SK-N-SH (cell line): ENCODE measurements around the gene RALGDS. TPM values are rescaled to one million over a fixed set of nuclear protein-coding genes. Genes with fewer than 3 reads are reported as not detected.

Experiments
- CTCF ChIA-PET: fragments of 300-600, 350-600 bp; formaldehyde crosslinking; extraction: SDS; loops from one replicate; lab custom pipeline; 2021; lab: Yijun Ruan, JAX
- POLR2A ChIA-PET: fragments of 350-600 bp; sonication (Branson Sonifier 250); formaldehyde crosslinking; extraction: SDS; loops from one replicate; lab custom pipeline; 2020; ENCODE audit warnings: antibody characterized with exemption, inconsistent platforms; lab: Yijun Ruan, JAX
- DNase-seq: peaks from one replicate; pipeline ENCODE4 v3.0.0; 2012
- H2AFZ ChIP-seq: fragments of 200-600 bp; sonication (generic); 2 replicates; pipeline ENCODE4 v1.8.1; 2016; ENCODE audit warnings: antibody characterized with exemption, mild to moderate bottlenecking, low read depth
- H3F3A ChIP-seq: fragments of 200-600 bp; sonication (generic); replicated peaks from 2 replicates; pipeline ENCODE3; 2016; ENCODE audit warnings: antibody characterized with exemption, mild to moderate bottlenecking; ENCODE audit not compliant: insufficient read depth
- H3K27ac ChIP-seq, 2 experiments: fragments of 200-500 bp in 1 of 2; fragments of 200-600 bp in 1 of 2; sonication (Bioruptor generic) in 1 of 2; sonication (generic), shearing (Covaris generic) in 1 of 2; 2 replicates each; pipeline versions ENCODE4 v1.5.1 to v1.6.1; 2014 to 2016; ENCODE audit warnings: low read depth in 2 of 2, inconsistent platforms in 1 of 2, low read length in 1 of 2, mild to moderate bottlenecking in 1 of 2, mixed read lengths in 1 of 2
- H3K27me3 ChIP-seq: fragments of 200-600 bp; sonication (generic), shearing (Covaris generic); 2 replicates; pipeline ENCODE4 v1.6.1; 2016; ENCODE audit warnings: mixed run types; ENCODE audit not compliant: insufficient read depth
- H3K36me3 ChIP-seq, 2 experiments: fragments of 200-500 bp in 1 of 2; fragments of 200-600 bp in 1 of 2; sonication (Bioruptor generic) in 1 of 2; sonication (generic) in 1 of 2; replicated peaks in 1 of 2; 2 replicates each; pipeline versions ENCODE3 to v1.5.1; 2014 to 2016; ENCODE audit warnings: low read length in 1 of 2, mild to moderate bottlenecking in 1 of 2; ENCODE audit not compliant: insufficient read depth in 2 of 2, control insufficient read depth in 1 of 2
- H3K4me1 ChIP-seq, 2 experiments: fragments of 200-500 bp in 1 of 2; fragments of 200-600 bp in 1 of 2; sonication (Bioruptor generic) in 1 of 2; sonication (generic), shearing (Covaris generic) in 1 of 2; 2 replicates each; pipeline versions ENCODE4 v1.5.1 to v1.6.1; 2014 to 2016; ENCODE audit warnings: low read depth in 1 of 2, low read length in 1 of 2, mixed run types in 1 of 2; ENCODE audit not compliant: insufficient read depth in 2 of 2, control insufficient read depth in 1 of 2
- H3K4me2 ChIP-seq: fragments of 200-600 bp; sonication (generic), shearing (Covaris generic); 2 replicates; pipeline ENCODE4 v1.6.1; 2017; ENCODE audit warnings: mixed run types
- H3K4me3 ChIP-seq, 2 experiments: fragments of 200-500 bp in 1 of 2; fragments of 200-600 bp in 1 of 2; sonication (Bioruptor generic) in 1 of 2; sonication (generic), shearing (Covaris generic) in 1 of 2; 2 replicates each; pipeline versions ENCODE4 v1.5.1 to v1.8.1; 2014 to 2016; ENCODE audit warnings: low read depth in 2 of 2, inconsistent platforms in 1 of 2, low read length in 1 of 2, mild to moderate bottlenecking in 1 of 2, mixed read lengths in 1 of 2, moderate library complexity in 1 of 2
- H3K79me2 ChIP-seq: fragments of 200-600 bp; sonication (generic); 2 replicates; pipeline ENCODE4 v1.8.1; 2017; ENCODE audit warnings: mild to moderate bottlenecking; ENCODE audit not compliant: insufficient read depth
- H3K9ac ChIP-seq: fragments of 200-600 bp; sonication (generic); 2 replicates; pipeline ENCODE4 v1.6.1; 2017; ENCODE audit warnings: mixed run types
- H3K9me2 ChIP-seq: fragments of 200-600 bp; sonication (generic); 2 replicates; pipeline ENCODE4 v1.6.1; 2017; ENCODE audit warnings: mixed run types
- H3K9me3 ChIP-seq: fragments of 200-600 bp; sonication (generic); 2 replicates; pipeline ENCODE4 v1.6.1; 2017; ENCODE audit warnings: mixed run types, mild to moderate bottlenecking, moderate library complexity
- H4K20me1 ChIP-seq: fragments of 200-600 bp; sonication (generic); 2 replicates; pipeline ENCODE4 v1.6.1; 2017; ENCODE audit warnings: mild to moderate bottlenecking, mixed run types; ENCODE audit not compliant: insufficient read depth
- CTCF ChIP-seq: fragments of 200-600 bp; sonication (generic); IDR thresholded peaks from 2 replicates; pipeline ENCODE4 v1.6.1; 2017; ENCODE audit warnings: antibody characterized with exemption, mild to moderate bottlenecking, moderate library complexity
- ELF1 ChIP-seq: IDR thresholded peaks from 2 replicates; pipeline ENCODE4 v1.4.0; 2012
- GATA2 ChIP-seq: sonication (generic); formaldehyde crosslinking; IDR thresholded peaks from 2 replicates; pipeline ENCODE4 v1.5.0; 2020; ENCODE audit warnings: mild to moderate bottlenecking, missing genetic modification reagents
- IRF3 ChIP-seq: fragments of 150-350 bp; IDR thresholded peaks from 2 replicates; pipeline ENCODE4 v1.6.1; 2016; ENCODE audit warnings: mild to moderate bottlenecking, low read depth, low read length
- MEF2A ChIP-seq: IDR thresholded peaks from 2 replicates; pipeline ENCODE4 v1.4.0; 2012; ENCODE audit warnings: low read depth, borderline replicate concordance
- RAD21 ChIP-seq: IDR thresholded peaks from 2 replicates; pipeline ENCODE4 v1.6.1; 2012; ENCODE audit warnings: mild to moderate bottlenecking, low read length
- SIN3A ChIP-seq: IDR thresholded peaks from 2 replicates; pipeline ENCODE4 v1.6.1; 2012; ENCODE audit warnings: low read depth, mild to moderate bottlenecking, low read length, moderate library complexity, borderline replicate concordance
- USF2 ChIP-seq: fragments of 150-350 bp; IDR thresholded peaks from 2 replicates; pipeline ENCODE4 v1.6.1; 2017; ENCODE audit warnings: antibody characterized with exemption, low read length, low read depth, borderline replicate concordance
- ZBTB33 ChIP-seq: IDR thresholded peaks from 2 replicates; pipeline ENCODE4 v1.4.0; 2012; ENCODE audit warnings: low read depth, borderline replicate concordance
- WGBS: methylation state at CpG from one replicate; pipeline ENCODE4 v1.1.6; 2017; ENCODE audit warnings: low lambda C conversion rate; 5-methylcytosine and 5-hydroxymethylcytosine counted together
- polyA plus RNA-seq, 3 experiments: library from polyadenylated mRNA; depleted of rRNA; stranded (reverse); fragments of >200 nt; gene quantifications; 2 replicates each; pipeline ENCODE4 v1.2.3, GENCODE V29; 2012

Gene RALGDS
- polyA plus RNA-seq, 1 of the 3 experiments (the other 2 are of a cell fraction), result 64.7 TPM

- WGBS, result 96% methylated on average over 4 of the region's 7 CpGs
- no peaks in the 10 kb centered on the region for H3K79me2 ChIP-seq
- no peaks in the 10 kb centered on the region for H3K9me2 ChIP-seq
- H3K36me3 ChIP-seq, result peaks cover 2 to 36% of the 10 kb centered on the region in 2 experiments
- H3K4me3 ChIP-seq, result no peak overlapping the region
- H3K27ac ChIP-seq, result no peak overlapping the region
- ChIA-PET POLR2A (interaction anchor here (0.8 kb wide), 1 partner anchor 9 kb away, joined by 3 read pairs; no protein-coding TSS in a partner anchor), CTCF (interaction anchor here (0.8 to 4.0 kb wide), 5 partner anchors 36 to 91 kb away, joined by 3 to 28 read pairs (median 4); no protein-coding TSS in a partner anchor)
- no peak for DNase-seq
- H3K4me2 ChIP-seq, result no peak overlapping the region
- H2AFZ ChIP-seq, result no peak overlapping the region
- H3K9me3 ChIP-seq, result no peaks in the 10 kb centered on the region
- no peaks in the 10 kb centered on the region for H4K20me1 ChIP-seq
- H3K27me3 ChIP-seq, result no peaks in the 10 kb centered on the region
- no peaks in the 10 kb centered on the region for H3F3A ChIP-seq
- H3K9ac ChIP-seq, result no peak overlapping the region
- no peak for TF ChIP-seq SIN3A
- H3K4me1 ChIP-seq, result peaks cover 0 to 40% of the 10 kb centered on the region in 2 experiments; a peak in 1 of 4 replicates
Measured at GRCh38 chr9:133058071-133058470, 63.0 kb downstream of the RALGDS start.

GRCh38 chr9:133057553-133057952 lies 63.5 kb downstream of the RALGDS start:
- CTCF ChIA-PET, result interaction anchor here (0.8 to 2.1 kb wide), 5 partner anchors 35 to 92 kb away, joined by 3 to 6 read pairs (median 4); no protein-coding TSS in a partner anchor
- WGBS, result 96% methylated on average over 9 of the region's 12 CpGs

More at GRCh38 chr9:133057553-133057952, 63.5 kb downstream of the RALGDS start:
- H3K9ac ChIP-seq, result no peak overlapping the region
- no peak overlapping the region for H3K4me2 ChIP-seq
- H4K20me1 ChIP-seq, result no peaks in the 10 kb centered on the region
- no peaks in the 10 kb centered on the region for H3K27me3 ChIP-seq
- no peaks in the 10 kb centered on the region for H3K9me3 ChIP-seq
- no peak overlapping the region for H3K27ac ChIP-seq
- no peak overlapping the region for H3K4me3 ChIP-seq
- H3K79me2 ChIP-seq, result no peaks in the 10 kb centered on the region
- H3K9me2 ChIP-seq, result no peaks in the 10 kb centered on the region
- POLR2A ChIA-PET, result interaction anchor here (0.8 to 1.1 kb wide), 2 partner anchors 10 to 17 kb away, joined by 3 read pairs; no protein-coding TSS in a partner anchor
- no peak for DNase-seq
- H2AFZ ChIP-seq, result no peak overlapping the region
- H3K4me1 ChIP-seq, result peaks cover 0 to 40% of the 10 kb centered on the region in 2 experiments; a peak in 1 of 4 replicates
- H3F3A ChIP-seq, result no peaks in the 10 kb centered on the region
- TF ChIP-seq GATA2 (CRISPR knock-in tag) (no peak), ZBTB33 (no peak), ELF1 (no peak), USF2 (no peak), RAD21 (no peak), CTCF (no peak), IRF3 (no peak), MEF2A (no peak)
- H3K36me3 ChIP-seq, result peaks cover 2 to 36% of the 10 kb centered on the region in 2 experiments
